ENCODE results near the gene PCDHA11. TPM values are rescaled to one million over a fixed set of nuclear protein-coding genes. Genes with fewer than 3 reads are reported as not detected.

PCDHA11 gene
- total and polyA plus RNA-seq, 4 donors, result 0.08 to 1.6 (median 0.52) TPM

GRCh38 chr5:140883373-140883772 lies 14.6 kb downstream of the PCDHA11 start:
- H3K9me3 ChIP-seq (ENCODE audit: control insufficient read depth in 4 of 4, insufficient read depth in 3 of 4, low read length in 3 of 4), result peaks cover 4 to 20% (median 7%) of the 10 kb centered on the region in 4 donors
- peaks cover 0 to 8% (median 0%) of the 10 kb centered on the region in 3 donors for H3K27me3 ChIP-seq (ENCODE audit: control insufficient read depth in 3 of 3, insufficient read depth in 3 of 3, low read length in 2 of 3)
- H3K27ac ChIP-seq (ENCODE audit: low read depth in 1 of 2, low read length in 1 of 2), result no peak overlapping the region
- peaks cover 0 to 5% (median 0%) of the 10 kb centered on the region in 5 donors for H3K4me1 ChIP-seq (ENCODE audit: control insufficient read depth in 5 of 5, insufficient read depth in 5 of 5, low read length in 5 of 5)
- WGBS, 2 donors, result 37 to 45% methylated on average over 41 of the region's 41 CpGs
- ATAC-seq (ENCODE audit: insufficient read depth, low FRiP score) (no peak), DNase-seq (no peak)
- H3K9ac ChIP-seq (ENCODE audit: insufficient read depth in 1 of 2, low read length in 2 of 2), result no peak overlapping the region
- no peak overlapping the region for H3K4me3 ChIP-seq
- TF ChIP-seq, protein P1, sequence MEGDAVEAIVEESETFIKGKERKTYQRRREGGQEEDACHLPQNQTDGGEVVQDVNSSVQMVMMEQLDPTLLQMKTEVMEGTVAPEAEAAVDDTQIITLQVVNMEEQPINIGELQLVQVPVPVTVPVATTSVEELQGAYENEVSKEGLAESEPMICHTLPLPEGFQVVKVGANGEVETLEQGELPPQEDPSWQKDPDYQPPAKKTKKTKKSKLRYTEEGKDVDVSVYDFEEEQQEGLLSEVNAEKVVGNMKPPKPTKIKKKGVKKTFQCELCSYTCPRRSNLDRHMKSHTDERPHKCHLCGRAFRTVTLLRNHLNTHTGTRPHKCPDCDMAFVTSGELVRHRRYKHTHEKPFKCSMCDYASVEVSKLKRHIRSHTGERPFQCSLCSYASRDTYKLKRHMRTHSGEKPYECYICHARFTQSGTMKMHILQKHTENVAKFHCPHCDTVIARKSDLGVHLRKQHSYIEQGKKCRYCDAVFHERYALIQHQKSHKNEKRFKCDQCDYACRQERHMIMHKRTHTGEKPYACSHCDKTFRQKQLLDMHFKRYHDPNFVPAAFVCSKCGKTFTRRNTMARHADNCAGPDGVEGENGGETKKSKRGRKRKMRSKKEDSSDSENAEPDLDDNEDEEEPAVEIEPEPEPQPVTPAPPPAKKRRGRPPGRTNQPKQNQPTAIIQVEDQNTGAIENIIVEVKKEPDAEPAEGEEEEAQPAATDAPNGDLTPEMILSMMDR (IDR thresholded peaks at IDR 0.05; ENCODE audit: control extremely low read depth, extremely low read depth), result no peak
- no peaks in the 10 kb centered on the region for H3K36me3 ChIP-seq (ENCODE audit: control insufficient read depth in 4 of 4, insufficient read depth in 4 of 4, low read length in 4 of 4)

GRCh38 chr5:140883927-140884697 lies 15.4 kb downstream of the PCDHA11 start:
- H3K4me1 ChIP-seq (ENCODE audit: control insufficient read depth in 5 of 5, insufficient read depth in 5 of 5, low read length in 5 of 5), result peaks cover 0 to 5% (median 0%) of the 10 kb centered on the region in 5 donors
- H3K36me3 ChIP-seq (ENCODE audit: control insufficient read depth in 4 of 4, insufficient read depth in 4 of 4, low read length in 4 of 4), result no peaks in the 10 kb centered on the region
- no peak overlapping the region for H3K4me3 ChIP-seq
- ATAC-seq (ENCODE audit: insufficient read depth, low FRiP score), result no peak
- TF ChIP-seq, protein P1 (IDR thresholded peaks at IDR 0.05; ENCODE audit: control extremely low read depth, extremely low read depth), result no peak
- 37 to 44% methylated on average over 79 of the region's 79 CpGs for WGBS, 2 donors
- no peak for DNase-seq
- H3K27ac ChIP-seq (ENCODE audit: low read depth in 1 of 2, low read length in 1 of 2), result no peak overlapping the region
- H3K9me3 ChIP-seq (ENCODE audit: control insufficient read depth in 4 of 4, insufficient read depth in 3 of 4, low read length in 3 of 4), result peaks cover 4 to 20% (median 7%) of the 10 kb centered on the region in 4 donors
- no peak overlapping the region for H3K9ac ChIP-seq (ENCODE audit: insufficient read depth in 1 of 2, low read length in 2 of 2)
- H3K27me3 ChIP-seq (ENCODE audit: control insufficient read depth in 3 of 3, insufficient read depth in 3 of 3, low read length in 2 of 3), result peaks cover 0 to 8% (median 0%) of the 10 kb centered on the region in 3 donors

GRCh38 chr5:140916325-140916724 lies 47.6 kb downstream of the PCDHA11 start:
- Histone ChIP-seq H3K36me3 (ENCODE audit: control insufficient read depth in 4 of 4, insufficient read depth in 4 of 4, low read length in 4 of 4) (no peaks in the 10 kb centered on the region), H3K27me3 (ENCODE audit: control insufficient read depth in 3 of 3, insufficient read depth in 3 of 3, low read length in 2 of 3) (no peaks in the 10 kb centered on the region), H3K4me3 (no peak overlapping the region), H3K9me3 (ENCODE audit: control insufficient read depth in 4 of 4, insufficient read depth in 3 of 4, low read length in 3 of 4) (peaks cover 0 to 12% (median 0%) of the 10 kb centered on the region in 4 donors), H3K4me1 (ENCODE audit: control insufficient read depth in 5 of 5, insufficient read depth in 5 of 5, low read length in 5 of 5) (no peaks in the 10 kb centered on the region), H3K27ac (ENCODE audit: low read depth in 1 of 2, low read length in 1 of 2) (no peak overlapping the region), H3K9ac (ENCODE audit: insufficient read depth in 1 of 2, low read length in 2 of 2) (no peak overlapping the region)
- TF ChIP-seq, protein P1 (IDR thresholded peaks at IDR 0.05; ENCODE audit: control extremely low read depth, extremely low read depth), result no peak
- no peak for DNase-seq
- no peak for ATAC-seq (ENCODE audit: insufficient read depth, low FRiP score)
- 83 to 100% methylated on average over 1 of the region's 1 CpG for WGBS, 2 donors

Other genes starting within 250 kb of the PCDHA11 start
- gene CD14, start 235.8 kb upstream of the PCDHA11 start, total RNA-seq, result 10 to 100 TPM; 57.9 to 86.0 TPM
- 100 to 1,000 TPM in 1 of 2 donors, 10 to 100 TPM in 1; 74.5 to 357 TPM for gene CD14, start 235.8 kb upstream of the PCDHA11 start, polyA plus RNA-seq
- gene TMCO6, start 229.5 kb upstream of the PCDHA11 start, total RNA-seq, result 10 to 100 TPM in 1 of 2 donors, 1 to 10 TPM in 1; 9.0 to 14.9 TPM
- gene TMCO6, start 229.5 kb upstream of the PCDHA11 start, polyA plus RNA-seq, result 10 to 100 TPM; 13.2 to 25.8 TPM
- gene NDUFA2, start 221.3 kb upstream of the PCDHA11 start, total RNA-seq, result 10 to 100 TPM; 35.4 to 57.9 TPM
- 100 to 1,000 TPM; 133 to 365 TPM for gene NDUFA2, start 221.3 kb upstream of the PCDHA11 start, polyA plus RNA-seq
- gene IK, start 221.1 kb upstream of the PCDHA11 start, total RNA-seq, result 100 to 1,000 TPM in 1 of 2 donors, 10 to 100 TPM in 1; 85.3 to 104 TPM
- 10 to 100 TPM; 58.3 to 95.7 TPM for gene IK, start 221.1 kb upstream of the PCDHA11 start, polyA plus RNA-seq
- 10 to 100 TPM; 15.0 to 25.5 TPM for gene WDR55, start 204.1 kb upstream of the PCDHA11 start, total RNA-seq
- gene WDR55, start 204.1 kb upstream of the PCDHA11 start, polyA plus RNA-seq, result 10 to 100 TPM; 16.6 to 17.9 TPM
- gene DND1, start 195.4 kb upstream of the PCDHA11 start, total RNA-seq, result 1 to 10 TPM in 1 of 2 donors, under 1 TPM in 1; 0.60 to 1.7 TPM
- gene DND1, start 195.4 kb upstream of the PCDHA11 start, polyA plus RNA-seq, result 1 to 10 TPM; 1.5 to 1.9 TPM
- 10 to 100 TPM; 46.9 to 54.6 TPM for gene HARS1, start 177.6 kb upstream of the PCDHA11 start, total RNA-seq
- gene HARS1, start 177.6 kb upstream of the PCDHA11 start, polyA plus RNA-seq, result 10 to 100 TPM; 43.8 to 49.8 TPM
- 10 to 100 TPM; 24.6 to 37.2 TPM for gene HARS2, start 177.5 kb upstream of the PCDHA11 start, total RNA-seq
- gene HARS2, start 177.5 kb upstream of the PCDHA11 start, polyA plus RNA-seq, result 10 to 100 TPM; 15.6 to 18.8 TPM
- gene ZMAT2, start 168.5 kb upstream of the PCDHA11 start, total RNA-seq, result 10 to 100 TPM; 30.2 to 43.3 TPM
- gene ZMAT2, start 168.5 kb upstream of the PCDHA11 start, polyA plus RNA-seq, result 10 to 100 TPM; 52.1 to 73.8 TPM
- not detected for gene PCDHA1, start 82.8 kb upstream of the PCDHA11 start, total RNA-seq
- under 1 TPM; 0.02 to 0.30 TPM for gene PCDHA1, start 82.8 kb upstream of the PCDHA11 start, polyA plus RNA-seq
- under 1 TPM; 0.15 to 0.43 TPM for gene PCDHA2, start 74.1 kb upstream of the PCDHA11 start, total RNA-seq
- under 1 TPM in 1 of 2 donors, not detected in 1; 0.02 TPM for gene PCDHA2, start 74.1 kb upstream of the PCDHA11 start, polyA plus RNA-seq
- under 1 TPM; 0.31 to 0.74 TPM for gene PCDHA3, start 67.9 kb upstream of the PCDHA11 start, total RNA-seq
- under 1 TPM; 0.07 to 0.22 TPM for gene PCDHA3, start 67.9 kb upstream of the PCDHA11 start, polyA plus RNA-seq
- 1 to 10 TPM; 1.6 to 2.9 TPM for gene PCDHA4, start 61.9 kb upstream of the PCDHA11 start, total RNA-seq
- gene PCDHA4, start 61.9 kb upstream of the PCDHA11 start, polyA plus RNA-seq, result under 1 TPM; 0.26 to 0.41 TPM
- gene PCDHA5, start 47.3 kb upstream of the PCDHA11 start, total RNA-seq, result under 1 TPM; 0.34 to 0.46 TPM
- gene PCDHA5, start 47.3 kb upstream of the PCDHA11 start, polyA plus RNA-seq, result under 1 TPM in 1 of 2 donors, not detected in 1; 0.10 TPM
- under 1 TPM; 0.51 to 0.92 TPM for gene PCDHA6, start 41.0 kb upstream of the PCDHA11 start, total RNA-seq
- gene PCDHA6, start 41.0 kb upstream of the PCDHA11 start, polyA plus RNA-seq, result under 1 TPM; 0.11 to 0.20 TPM
- under 1 TPM; 0.17 to 0.52 TPM for gene PCDHA7, start 34.7 kb upstream of the PCDHA11 start, total RNA-seq
- gene PCDHA7, start 34.7 kb upstream of the PCDHA11 start, polyA plus RNA-seq, result under 1 TPM; 0.10 to 0.26 TPM
- under 1 TPM; 0.23 to 0.37 TPM for gene PCDHA8, start 27.8 kb upstream of the PCDHA11 start, total RNA-seq
- under 1 TPM in 1 of 2 donors, not detected in 1; 0.14 TPM for gene PCDHA8, start 27.8 kb upstream of the PCDHA11 start, polyA plus RNA-seq
- gene PCDHA9, start 20.6 kb upstream of the PCDHA11 start, total RNA-seq, result under 1 TPM; 0.49 to 0.68 TPM
- not detected for gene PCDHA9, start 20.6 kb upstream of the PCDHA11 start, polyA plus RNA-seq
- gene PCDHA10, start 13.1 kb upstream of the PCDHA11 start, total RNA-seq, result 1 to 10 TPM in 1 of 2 donors, under 1 TPM in 1; 0.48 to 1.6 TPM
- under 1 TPM; 0.02 to 0.11 TPM for gene PCDHA10, start 13.1 kb upstream of the PCDHA11 start, polyA plus RNA-seq
- gene PCDHA12, start 6.4 kb downstream of the PCDHA11 start, total RNA-seq, result 1 to 10 TPM in 1 of 2 donors, under 1 TPM in 1; 0.23 to 3.6 TPM
- gene PCDHA12, start 6.4 kb downstream of the PCDHA11 start, polyA plus RNA-seq, result under 1 TPM; 0.74 to 0.98 TPM
- gene PCDHA13, start 13.2 kb downstream of the PCDHA11 start, total RNA-seq, result 1 to 10 TPM in 1 of 2 donors, under 1 TPM in 1; 0.77 to 2.9 TPM
- gene PCDHA13, start 13.2 kb downstream of the PCDHA11 start, polyA plus RNA-seq, result 1 to 10 TPM in 1 of 2 donors, under 1 TPM in 1; 0.15 to 1.0 TPM
- gene PCDHAC1, start 57.3 kb downstream of the PCDHA11 start, total RNA-seq, result 10 to 100 TPM in 1 of 2 donors, under 1 TPM in 1; 0.88 to 10.0 TPM
- 1 to 10 TPM in 1 of 2 donors, under 1 TPM in 1; 0.41 to 1.0 TPM for gene PCDHAC1, start 57.3 kb downstream of the PCDHA11 start, polyA plus RNA-seq
- 10 to 100 TPM in 1 of 2 donors, 1 to 10 TPM in 1; 5.2 to 13.8 TPM for gene PCDHAC2, start 97.5 kb downstream of the PCDHA11 start, total RNA-seq
- gene PCDHAC2, start 97.5 kb downstream of the PCDHA11 start, polyA plus RNA-seq, result 1 to 10 TPM; 1.3 to 1.6 TPM
- under 1 TPM; 0.11 to 0.28 TPM for gene PCDHB1, start 182.4 kb downstream of the PCDHA11 start, total RNA-seq
- under 1 TPM; 0.01 to 0.04 TPM for gene PCDHB1, start 182.4 kb downstream of the PCDHA11 start, polyA plus RNA-seq
- 1 to 10 TPM; 4.4 to 6.8 TPM for gene PCDHB2, start 225.7 kb downstream of the PCDHA11 start, total RNA-seq
- gene PCDHB2, start 225.7 kb downstream of the PCDHA11 start, polyA plus RNA-seq, result 1 to 10 TPM in 1 of 2 donors, under 1 TPM in 1; 0.61 to 1.1 TPM
- gene PCDHB3, start 231.5 kb downstream of the PCDHA11 start, total RNA-seq, result 1 to 10 TPM; 3.0 to 7.8 TPM
- gene PCDHB3, start 231.5 kb downstream of the PCDHA11 start, polyA plus RNA-seq, result under 1 TPM; 0.33 to 0.84 TPM

All from lung (tissue), 12 donors.